GM12892 (cell line): Measurements from ENCODE around the gene MDM2.
"Not testable (repeated sequence)": the region's sequence is repeated elsewhere in the genome, so short reads cannot be mapped to it uniquely, and the experiment has no call there.

Source experiments
- DNase-seq: peaks from one replicate; pipeline ENCODE4 v3.0.0; 2011; ENCODE audit not compliant: insufficient read length
- FAIRE-seq: peaks from 2 replicates; lab custom pipeline; 2011; peaks lifted over from hg19 to GRCh38; lab: Jason Lieb, UNC
- POLR2A ChIP-seq: IDR thresholded peaks from 2 replicates; pipeline ENCODE4 v1.6.1; 2011; ENCODE audit warnings: low read depth, low read length, control low read depth
- POLR2AphosphoS5 ChIP-seq: IDR thresholded peaks from 2 replicates; pipeline ENCODE4 v1.6.1; 2011; ENCODE audit warnings: low read depth, low read length, control low read depth
- TAF1 ChIP-seq: IDR thresholded peaks from 2 replicates; pipeline ENCODE4 v1.6.1; 2011; ENCODE audit warnings: low read depth, mild to moderate bottlenecking, control low read depth, low read length, borderline replicate concordance

The MDM2 gene

DNA sequence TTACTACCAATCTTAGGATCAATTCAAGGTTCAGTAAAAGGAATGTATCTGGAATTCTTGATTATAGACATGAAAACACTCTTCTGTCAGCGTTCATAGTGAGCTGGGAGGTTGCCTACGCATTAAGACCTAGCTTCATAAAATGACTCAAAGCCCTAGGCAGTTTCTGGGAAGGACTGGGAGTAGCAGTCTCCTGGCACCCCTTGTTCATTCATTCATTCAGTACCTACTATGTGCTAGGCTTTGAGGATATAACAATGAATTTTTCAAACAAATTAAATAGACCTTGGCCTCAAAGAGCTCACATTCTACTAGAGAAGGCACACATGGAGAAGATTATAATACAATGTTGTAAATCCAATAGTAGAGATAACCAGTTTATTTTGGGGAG, 46.1 kb downstream of the MDM2 start:
- DNase-seq (no peak), FAIRE-seq (no peak)
- no peak for TF ChIP-seq TAF1
- TF ChIP-seq POLR2AphosphoS5: no peak
- no peak for TF ChIP-seq POLR2A

- DNase-seq (no peak), FAIRE-seq (no peak)
- TF ChIP-seq POLR2AphosphoS5 (no peak), POLR2A (no peak), TAF1 (no peak)
Observed at GRCh38 chr12:68854554-68854953, 46.6 kb downstream of the MDM2 start.

DNA sequence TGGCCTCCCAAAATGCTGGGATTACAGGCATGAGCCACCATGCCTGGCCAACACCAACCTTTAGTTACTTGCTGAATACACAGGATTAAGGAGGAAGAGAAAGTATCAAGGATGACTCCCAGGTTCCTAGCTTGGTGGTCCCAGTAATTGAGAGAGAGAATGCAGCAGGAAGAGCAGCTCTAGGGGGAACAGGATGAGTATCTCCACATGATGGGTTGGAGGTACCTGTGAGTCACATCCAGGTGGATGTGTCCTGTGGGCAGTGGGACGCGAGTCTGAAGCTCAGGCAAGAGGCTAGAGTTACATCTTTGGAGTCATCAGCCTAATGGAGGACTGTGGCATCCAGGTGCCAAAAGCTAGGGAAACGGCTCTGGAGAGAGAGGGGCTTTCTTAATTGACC, 47.1 kb downstream of the MDM2 start:
- DNase-seq (no peak), FAIRE-seq (no peak)
- TF ChIP-seq POLR2AphosphoS5: no peak
- no peak for TF ChIP-seq POLR2A
- no peak for TF ChIP-seq TAF1

DNA sequence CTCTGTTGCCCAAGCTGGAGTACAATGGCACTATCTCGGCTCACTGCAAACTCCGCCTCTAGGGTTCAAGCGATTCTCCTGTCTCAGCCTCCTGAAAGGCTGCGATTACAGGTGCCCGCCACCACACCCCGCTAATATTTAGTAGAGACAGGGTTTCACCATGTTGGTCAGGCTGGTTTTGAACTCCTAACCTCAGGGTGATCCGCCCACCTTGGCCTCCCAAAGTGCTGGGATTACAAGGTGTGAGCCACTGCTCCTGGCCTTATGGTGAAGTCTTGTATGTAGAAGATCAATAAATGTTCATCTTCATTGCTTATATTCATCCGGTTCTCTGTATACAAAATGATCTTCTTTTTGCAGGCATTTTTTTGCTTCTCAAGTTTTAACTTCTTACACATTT, 47.8 kb downstream of the MDM2 start:
- DNase-seq (no peak), FAIRE-seq (no peak)
- TF ChIP-seq TAF1 (no peak), POLR2A (no peak), POLR2AphosphoS5 (no peak)

- FAIRE-seq (no peak), DNase-seq (no peak)
- TF ChIP-seq POLR2AphosphoS5 (no peak), POLR2A (no peak), TAF1 (no peak)
Observed at GRCh38 chr12:68856510-68856909, 48.5 kb downstream of the MDM2 start.

DNA sequence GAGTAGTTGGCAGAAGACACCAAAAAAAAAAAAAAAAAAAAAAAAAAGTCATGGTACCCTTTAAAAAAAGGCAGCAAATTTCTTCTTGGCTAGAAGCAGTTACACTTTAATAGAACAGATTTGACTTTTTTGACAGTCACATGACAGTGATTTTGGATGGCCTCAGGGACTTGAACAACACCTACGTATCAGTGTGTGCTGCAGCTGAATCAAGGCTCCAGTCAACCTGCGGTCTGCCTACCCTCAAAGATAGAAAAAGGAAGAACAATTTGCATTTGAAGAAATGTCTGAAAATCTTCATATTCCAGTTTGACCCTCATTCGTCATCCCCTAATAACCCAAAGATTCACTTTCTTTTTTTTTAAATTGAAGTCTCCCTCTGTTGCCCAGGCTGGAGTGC, 53.9 kb downstream of the MDM2 start:
- TF ChIP-seq TAF1: no peak
- FAIRE-seq (no peak), DNase-seq (no peak)

DNA sequence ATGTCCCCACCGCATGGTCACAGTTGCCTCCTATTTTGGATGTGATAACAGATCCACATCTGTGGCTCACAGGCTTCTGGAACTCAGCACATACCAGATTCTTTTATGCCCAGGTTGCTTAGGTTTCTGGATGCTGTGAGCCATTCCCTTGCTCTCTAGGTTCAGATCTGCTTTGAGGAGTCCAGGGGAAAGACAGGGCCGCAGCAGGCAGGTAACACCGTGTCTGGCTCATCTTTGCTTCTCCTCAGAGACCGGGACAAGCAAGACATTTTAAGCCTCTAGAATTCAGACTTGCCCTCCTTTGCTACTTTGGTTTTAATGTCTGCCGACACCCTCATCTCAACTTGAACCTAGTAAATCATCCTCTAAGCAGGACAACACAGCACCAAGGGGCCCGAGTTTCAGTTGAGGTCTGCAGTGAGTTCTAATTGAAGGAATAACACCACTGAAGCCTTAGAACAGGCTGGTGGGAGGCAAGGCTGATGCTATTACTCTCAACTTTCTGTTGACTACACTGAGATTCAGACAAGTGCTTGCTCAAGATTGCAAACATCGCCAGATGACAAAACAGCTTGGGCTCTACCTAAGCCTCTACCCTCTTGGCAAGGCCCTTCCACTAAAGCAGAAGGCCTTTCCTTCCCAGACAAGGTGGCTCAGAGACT, 55.3 kb downstream of the MDM2 start:
- TF ChIP-seq POLR2A (no peak), POLR2AphosphoS5 (no peak), TAF1 (no peak)
- no peak for FAIRE-seq
- no peak for DNase-seq

DNA sequence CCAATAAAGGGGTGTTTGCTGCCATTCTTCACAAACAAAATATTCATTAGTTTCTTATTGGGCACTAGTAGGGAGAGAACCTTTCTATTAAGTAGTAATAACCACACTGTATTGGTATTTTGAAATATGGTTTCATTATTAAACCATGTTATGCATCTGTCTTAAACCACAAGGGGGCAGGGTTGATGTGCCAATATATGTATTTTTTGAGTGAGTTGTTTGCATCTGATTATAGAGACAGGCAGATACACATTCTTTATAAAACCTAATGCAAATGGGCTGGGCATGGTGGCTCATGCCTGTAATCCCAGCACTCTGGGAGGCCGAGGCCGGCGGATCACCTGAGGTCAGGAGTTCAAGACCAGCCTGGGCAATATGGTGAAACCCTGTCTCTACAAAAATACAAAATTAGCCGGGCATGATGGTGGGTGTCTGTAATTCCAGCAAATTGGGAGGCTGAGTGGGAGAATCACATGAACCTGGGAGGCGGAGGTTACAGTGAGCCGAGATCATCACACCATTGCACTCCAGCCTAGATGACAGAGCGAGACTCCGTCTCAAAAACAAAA, 56.0 kb downstream of the MDM2 start:
- peak; percentile 74 for FAIRE-seq
- not testable (repeated sequence) for DNase-seq

DNA sequence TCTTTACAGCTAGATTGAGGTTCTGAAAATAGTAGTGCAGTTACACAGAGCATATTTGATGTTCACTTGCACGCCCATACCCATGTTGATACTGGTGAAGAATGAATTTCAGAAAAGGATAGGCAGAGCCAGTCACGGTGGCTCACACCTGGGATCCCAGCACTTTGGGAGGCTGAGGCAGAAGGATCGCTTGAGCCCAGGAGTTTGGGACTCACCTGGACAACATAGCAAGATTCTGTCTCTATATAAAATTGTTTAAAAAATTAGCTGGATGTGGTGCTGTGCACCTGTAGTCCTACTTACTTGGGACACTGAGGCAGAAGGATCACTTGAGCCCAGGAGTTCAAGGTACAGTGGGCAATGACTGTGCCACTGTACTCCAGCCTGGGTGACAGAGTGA, 56.6 kb downstream of the MDM2 start:
- TF ChIP-seq POLR2AphosphoS5: no peak
- no peak for TF ChIP-seq POLR2A
- no peak for TF ChIP-seq TAF1
- FAIRE-seq (no peak), DNase-seq (no peak)

DNA sequence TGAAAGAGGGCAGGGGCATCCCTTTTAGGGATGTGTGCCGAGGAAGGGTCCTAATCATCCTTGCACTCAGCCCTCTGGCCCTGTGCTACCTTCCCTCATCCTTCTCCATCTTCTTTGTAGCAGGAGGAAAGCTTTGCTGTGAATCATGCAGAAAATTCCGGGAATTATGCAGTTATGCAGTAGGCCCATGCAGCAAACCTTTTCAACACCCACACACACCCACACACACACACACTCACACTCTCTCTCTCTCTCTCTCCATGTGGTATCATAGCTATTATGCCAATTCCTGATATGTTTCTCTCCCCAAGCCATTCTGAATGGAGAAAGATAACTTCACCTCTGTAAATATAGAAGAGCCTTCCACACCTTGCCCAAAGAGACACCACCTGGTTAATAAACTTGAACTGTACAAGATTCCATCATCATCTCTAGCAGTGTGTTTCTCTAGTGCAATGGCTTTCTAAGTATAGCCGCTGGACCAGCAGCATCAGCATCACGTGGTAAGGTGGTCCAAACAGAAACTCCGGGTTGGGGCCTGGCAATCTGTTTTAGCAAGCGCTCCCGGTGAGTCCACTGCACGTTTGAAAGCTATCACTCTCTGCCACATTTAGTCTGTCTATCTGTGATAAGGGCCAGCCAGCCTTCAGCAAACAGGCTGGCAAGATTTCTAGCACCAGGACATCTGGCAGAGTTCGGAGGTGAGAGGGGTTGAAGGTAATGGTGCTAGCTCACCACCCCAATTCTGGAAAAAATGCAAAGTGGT, 57.6 kb downstream of the MDM2 start:
- TF ChIP-seq POLR2A: no peak
- TF ChIP-seq TAF1: no peak
- no peak for TF ChIP-seq POLR2AphosphoS5
- FAIRE-seq: no peak
- DNase-seq: no peak

- no peak for FAIRE-seq
- no peak for DNase-seq
- TF ChIP-seq TAF1 (no peak), POLR2A (no peak), POLR2AphosphoS5 (no peak)
Observed at GRCh38 chr12:68866950-68867349, 59.0 kb downstream of the MDM2 start.

GRCh38 chr12:68867606-68868005, 59.6 kb downstream of the MDM2 start:
- FAIRE-seq: no peak
- no peak for TF ChIP-seq POLR2AphosphoS5
- TF ChIP-seq TAF1: no peak
- no peak for TF ChIP-seq POLR2A
- no peak for DNase-seq
